ENCODE measurements around the gene NARS2.

NARS2 gene

DNA sequence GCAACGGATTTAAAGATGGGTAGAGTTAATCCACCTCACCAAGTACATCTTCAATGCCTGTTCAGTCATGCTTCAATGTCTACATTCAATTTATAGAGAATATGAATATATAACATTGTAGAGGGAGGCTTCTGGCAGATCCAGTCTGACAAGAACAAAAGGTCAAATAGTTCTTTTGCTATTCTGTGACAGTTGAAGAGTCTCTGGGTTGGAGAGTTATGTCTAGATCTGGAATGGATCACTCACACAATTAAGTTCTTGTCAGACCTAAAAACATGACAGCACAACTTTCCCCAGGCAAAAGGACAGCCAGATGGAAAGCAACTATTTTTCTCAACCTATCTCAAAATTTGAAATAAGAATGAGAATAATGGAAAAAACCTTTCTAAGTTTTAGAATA, 141.7 kb downstream of the NARS2 start:
- H3K4me3 ChIP-seq (ENCODE audit: low read depth, low read length) = no peak overlapping the region
- TF ChIP-seq, protein P1, sequence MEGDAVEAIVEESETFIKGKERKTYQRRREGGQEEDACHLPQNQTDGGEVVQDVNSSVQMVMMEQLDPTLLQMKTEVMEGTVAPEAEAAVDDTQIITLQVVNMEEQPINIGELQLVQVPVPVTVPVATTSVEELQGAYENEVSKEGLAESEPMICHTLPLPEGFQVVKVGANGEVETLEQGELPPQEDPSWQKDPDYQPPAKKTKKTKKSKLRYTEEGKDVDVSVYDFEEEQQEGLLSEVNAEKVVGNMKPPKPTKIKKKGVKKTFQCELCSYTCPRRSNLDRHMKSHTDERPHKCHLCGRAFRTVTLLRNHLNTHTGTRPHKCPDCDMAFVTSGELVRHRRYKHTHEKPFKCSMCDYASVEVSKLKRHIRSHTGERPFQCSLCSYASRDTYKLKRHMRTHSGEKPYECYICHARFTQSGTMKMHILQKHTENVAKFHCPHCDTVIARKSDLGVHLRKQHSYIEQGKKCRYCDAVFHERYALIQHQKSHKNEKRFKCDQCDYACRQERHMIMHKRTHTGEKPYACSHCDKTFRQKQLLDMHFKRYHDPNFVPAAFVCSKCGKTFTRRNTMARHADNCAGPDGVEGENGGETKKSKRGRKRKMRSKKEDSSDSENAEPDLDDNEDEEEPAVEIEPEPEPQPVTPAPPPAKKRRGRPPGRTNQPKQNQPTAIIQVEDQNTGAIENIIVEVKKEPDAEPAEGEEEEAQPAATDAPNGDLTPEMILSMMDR (IDR thresholded peaks at IDR 0.05; ENCODE audit: low read depth, low read length) = no peak

DNA sequence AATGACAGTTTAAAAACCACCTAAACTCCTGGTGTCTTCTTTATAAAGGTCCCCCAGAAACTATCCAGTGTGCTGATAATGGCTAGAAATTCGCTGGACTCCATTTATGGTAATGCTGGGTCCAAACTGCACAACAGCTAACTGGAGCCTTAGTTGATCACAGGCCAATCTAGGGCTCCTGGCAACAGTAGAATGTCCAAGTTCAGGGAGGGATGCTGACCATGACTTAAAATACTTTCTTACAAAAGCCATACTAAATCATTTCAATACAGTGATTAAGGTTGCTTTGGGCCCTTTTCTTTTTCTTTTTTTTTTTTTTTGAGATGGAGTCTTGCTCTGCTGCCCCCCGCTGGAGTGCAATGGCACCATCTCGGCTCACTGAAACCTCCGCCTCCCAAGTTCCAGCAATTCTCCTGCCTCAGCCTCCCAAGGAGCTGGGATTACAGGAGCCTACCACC, 142.6 kb downstream of the NARS2 start:
- TF ChIP-seq, protein P1 (IDR thresholded peaks at IDR 0.05; ENCODE audit: low read depth, low read length) = peak; percentile 42
- no peak overlapping the region for H3K4me3 ChIP-seq (ENCODE audit: low read depth, low read length)

- TF ChIP-seq, protein P1 (IDR thresholded peaks at IDR 0.05; ENCODE audit: low read depth, low read length) = no peak
- no peak overlapping the region for H3K4me3 ChIP-seq (ENCODE audit: low read depth, low read length)
Observed at GRCh38 chr11:78429660-78430059, 145.0 kb downstream of the NARS2 start.

GRCh38 chr11:78429209-78429608, 145.5 kb downstream of the NARS2 start:
- TF ChIP-seq, protein P1 (IDR thresholded peaks at IDR 0.05; ENCODE audit: low read depth, low read length) = no peak
- H3K4me3 ChIP-seq (ENCODE audit: low read depth, low read length) = no peak overlapping the region

- TF ChIP-seq, protein P1 (IDR thresholded peaks at IDR 0.05; ENCODE audit: low read depth, low read length) = no peak
Observed at GRCh38 chr11:78428773-78429172, 145.9 kb downstream of the NARS2 start.

DNA sequence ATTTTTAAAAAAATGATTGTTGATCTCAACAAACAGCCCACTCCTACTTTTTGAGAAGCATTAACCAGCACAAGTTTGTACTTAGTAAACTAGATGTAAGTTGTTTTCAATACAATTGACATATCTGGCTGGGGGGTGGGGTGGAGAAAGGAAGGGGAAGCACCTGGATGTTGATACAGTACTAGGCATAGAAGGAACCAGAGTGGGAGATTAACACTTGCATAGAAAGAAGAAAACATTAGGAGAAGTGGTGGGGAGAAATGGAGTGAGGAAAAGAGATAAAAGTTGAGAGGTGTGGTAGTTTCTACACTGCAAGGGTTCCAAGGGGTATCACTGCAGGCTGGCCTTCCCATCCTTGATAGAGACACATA, 146.4 kb downstream of the NARS2 start:
- H3K4me3 ChIP-seq (ENCODE audit: low read depth, low read length) = no peak overlapping the region
- TF ChIP-seq, protein P1 (IDR thresholded peaks at IDR 0.05; ENCODE audit: low read depth, low read length) = no peak

More at GRCh38 chr11:78428773-78429172, 145.9 kb downstream of the NARS2 start:
- H3K4me3 ChIP-seq (ENCODE audit: low read depth, low read length) = no peak overlapping the region

DNA sequence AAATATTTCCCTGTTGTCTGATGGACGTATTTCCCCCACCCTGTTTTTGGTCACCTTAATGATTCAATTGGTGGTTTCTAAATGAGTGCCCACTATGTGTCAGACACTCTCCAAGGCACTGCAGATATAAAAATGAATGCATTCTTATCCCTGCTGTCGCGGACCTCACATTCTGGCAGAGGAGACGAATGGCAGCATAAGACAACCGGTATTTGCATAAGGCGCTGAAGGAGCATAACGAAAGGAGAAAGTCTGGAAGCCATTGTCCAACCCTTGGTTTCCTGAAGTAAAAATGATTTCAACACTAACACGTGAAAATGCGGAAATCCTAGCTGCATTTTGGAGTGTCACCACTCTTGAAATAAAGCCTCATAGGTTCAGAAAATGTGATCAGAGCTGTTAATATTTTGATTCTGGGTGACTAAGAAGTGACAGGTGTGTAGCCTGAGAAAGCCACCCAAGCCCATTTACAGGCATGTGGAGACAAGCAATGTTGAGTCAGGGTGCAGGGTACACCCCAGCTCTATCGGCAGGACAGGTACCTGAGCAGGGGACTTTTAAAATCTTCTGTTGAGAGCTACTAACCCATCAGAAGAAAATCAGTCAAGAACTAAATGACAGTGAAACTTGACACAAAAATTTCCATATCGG, 146.9 kb downstream of the NARS2 start:
- TF ChIP-seq, protein P1 (IDR thresholded peaks at IDR 0.05; ENCODE audit: low read depth, low read length) = no peak
- no peak overlapping the region for H3K4me3 ChIP-seq (ENCODE audit: low read depth, low read length)

Data from WI38 (cell line).